Mesothelial cell of epicardium (in vitro differentiated cells): ENCODE data around the gene TBC1D17. TPM values are rescaled to one million over a fixed set of nuclear protein-coding genes. Genes with fewer than 3 reads are reported as not detected.

ENCODE experiments used
- DNase-seq, 2 experiments: peaks; one replicate each; pipeline ENCODE4 v3.0.0; 2021; ENCODE audit warnings: low spot score in 2 of 2; ENCODE audit not compliant: unreplicated experiment in 2 of 2
- H3K27ac Mint-ChIP-seq: 2 replicates; pipeline ENCODE4 v1.8.0; 2021; ENCODE audit warnings: mixed read lengths
- H3K27me3 Mint-ChIP-seq: 2 replicates; pipeline ENCODE4 v1.8.0; 2021; ENCODE audit warnings: low read depth, mixed read lengths
- H3K36me3 Mint-ChIP-seq: 2 replicates; pipeline ENCODE4 v1.8.0; 2021; ENCODE audit warnings: mixed read lengths
- H3K4me1 Mint-ChIP-seq: 2 replicates; pipeline ENCODE4 v1.8.0; 2021; ENCODE audit warnings: mixed read lengths
- H3K4me3 Mint-ChIP-seq: 2 replicates; pipeline ENCODE4 v1.8.0; 2021; ENCODE audit warnings: mild to moderate bottlenecking, moderate library complexity, mixed read lengths
- H3K9me3 Mint-ChIP-seq: 2 replicates; pipeline ENCODE4 v1.8.0; 2021; ENCODE audit warnings: mixed read lengths
- total RNA-seq: library from RNA; stranded (reverse); gene quantifications from 3 replicates; pipeline ENCODE4 v1.2.1, GENCODE V29; 2021
- TF ChIP-seq, protein P1 (sequence below): fragments of 200-600 bp; sonication (generic); IDR thresholded peaks from one replicate; pipeline ENCODE4 v1.5.0; 2021; ENCODE audit warnings: antibody characterized with exemption; ENCODE audit not compliant: unreplicated experiment

The TBC1D17 gene
- total RNA-seq, 1 donor from 2014 or later: 49.7 TPM

DNA sequence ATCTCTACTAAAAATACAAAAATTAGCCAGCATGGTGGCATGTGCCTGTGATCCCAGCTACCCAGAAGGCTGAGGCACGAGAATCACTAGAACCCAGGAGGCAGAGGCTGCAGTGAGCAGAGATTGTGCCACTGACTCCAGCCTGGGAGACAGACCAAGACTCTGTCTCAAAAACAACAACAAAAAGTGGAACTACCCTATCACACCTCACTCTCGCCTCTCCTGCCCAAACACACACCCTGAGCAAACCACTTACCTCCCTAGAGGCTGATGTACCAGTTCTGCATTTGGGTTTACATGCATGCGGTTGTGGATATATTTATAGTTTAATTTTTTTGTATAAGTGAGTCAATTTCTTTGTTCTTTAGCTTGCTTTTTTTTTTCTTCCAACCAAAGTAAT lies 34.2 kb upstream of the TBC1D17 start:
- H3K9me3 Mint-ChIP-seq: no peaks in the 10 kb centered on the region
- no peak overlapping the region for H3K4me3 Mint-ChIP-seq
- H3K36me3 Mint-ChIP-seq: peaks cover 24% of the 10 kb centered on the region
- no peak for DNase-seq
- H3K4me1 Mint-ChIP-seq: no peaks in the 10 kb centered on the region
- TF ChIP-seq, protein P1, sequence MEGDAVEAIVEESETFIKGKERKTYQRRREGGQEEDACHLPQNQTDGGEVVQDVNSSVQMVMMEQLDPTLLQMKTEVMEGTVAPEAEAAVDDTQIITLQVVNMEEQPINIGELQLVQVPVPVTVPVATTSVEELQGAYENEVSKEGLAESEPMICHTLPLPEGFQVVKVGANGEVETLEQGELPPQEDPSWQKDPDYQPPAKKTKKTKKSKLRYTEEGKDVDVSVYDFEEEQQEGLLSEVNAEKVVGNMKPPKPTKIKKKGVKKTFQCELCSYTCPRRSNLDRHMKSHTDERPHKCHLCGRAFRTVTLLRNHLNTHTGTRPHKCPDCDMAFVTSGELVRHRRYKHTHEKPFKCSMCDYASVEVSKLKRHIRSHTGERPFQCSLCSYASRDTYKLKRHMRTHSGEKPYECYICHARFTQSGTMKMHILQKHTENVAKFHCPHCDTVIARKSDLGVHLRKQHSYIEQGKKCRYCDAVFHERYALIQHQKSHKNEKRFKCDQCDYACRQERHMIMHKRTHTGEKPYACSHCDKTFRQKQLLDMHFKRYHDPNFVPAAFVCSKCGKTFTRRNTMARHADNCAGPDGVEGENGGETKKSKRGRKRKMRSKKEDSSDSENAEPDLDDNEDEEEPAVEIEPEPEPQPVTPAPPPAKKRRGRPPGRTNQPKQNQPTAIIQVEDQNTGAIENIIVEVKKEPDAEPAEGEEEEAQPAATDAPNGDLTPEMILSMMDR: no peak
- H3K27ac Mint-ChIP-seq: no peak overlapping the region
- no peaks in the 10 kb centered on the region for H3K27me3 Mint-ChIP-seq

DNA sequence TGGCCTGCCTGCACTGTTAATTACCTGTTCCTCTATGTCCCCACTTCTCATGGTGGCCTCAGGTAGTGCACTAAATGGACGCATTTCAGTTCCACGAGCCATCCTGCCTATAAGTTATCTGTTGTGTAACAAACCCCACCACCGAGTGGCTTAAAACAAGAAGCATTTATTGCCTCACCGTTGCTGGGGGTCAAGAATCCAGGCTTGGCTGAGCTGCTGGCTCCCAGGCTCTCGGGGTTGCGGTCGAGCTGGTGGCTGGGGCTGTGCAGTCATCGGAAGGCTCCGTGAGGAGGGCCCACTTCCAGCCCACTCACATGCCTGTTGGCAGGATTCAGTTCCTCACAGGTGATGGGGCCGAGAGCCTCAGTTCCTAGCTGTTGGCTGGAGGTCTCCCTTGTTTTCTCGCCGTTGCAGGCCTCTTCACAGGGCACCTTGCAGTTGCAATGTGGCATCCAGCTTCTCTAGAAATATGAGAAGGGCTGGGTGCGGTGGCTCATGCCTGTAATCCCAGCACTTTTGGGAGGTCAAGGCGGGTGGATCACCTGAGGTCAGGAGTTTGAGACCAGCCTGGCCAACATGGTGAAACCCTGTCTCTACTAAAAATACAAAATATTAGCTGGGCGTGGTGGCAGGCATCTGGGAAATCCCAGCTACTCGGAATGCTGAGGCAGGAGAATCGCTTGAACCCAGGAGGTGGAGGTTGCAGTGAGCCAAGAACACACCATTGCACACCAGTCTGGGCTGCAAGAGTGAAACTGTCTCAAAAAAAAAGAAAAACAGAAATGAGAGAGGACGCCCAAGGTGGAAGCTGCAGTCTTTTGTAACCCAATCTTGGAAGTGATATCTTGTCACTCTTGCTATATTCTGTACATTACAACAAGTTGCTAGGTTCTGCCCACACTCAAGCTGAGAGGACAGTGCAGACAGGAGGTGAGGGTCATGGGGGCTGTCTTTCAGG lies 33.1 kb upstream of the TBC1D17 start:
- H3K36me3 Mint-ChIP-seq: peaks cover 20% of the 10 kb centered on the region
- TF ChIP-seq, protein P1: no peak

DNA sequence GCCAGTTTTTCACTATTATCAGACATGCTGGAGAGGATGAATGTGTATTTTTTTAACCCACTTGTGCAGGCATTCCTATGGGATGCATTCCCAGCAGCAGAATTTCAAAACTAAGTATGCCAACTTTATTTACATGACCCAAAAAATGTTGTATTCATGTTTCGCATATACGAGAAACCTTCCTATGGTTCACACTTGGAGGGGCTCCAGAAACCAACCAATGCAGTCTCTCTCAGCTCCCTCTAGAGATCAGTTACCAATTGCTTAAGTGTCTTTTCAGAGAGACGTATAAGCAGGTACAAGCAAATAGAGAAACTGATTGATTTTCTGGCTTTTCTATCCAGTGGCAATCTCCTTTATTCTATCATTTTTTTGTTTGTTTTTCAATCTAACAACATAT lies 32.1 kb upstream of the TBC1D17 start:
- no peaks in the 10 kb centered on the region for H3K27me3 Mint-ChIP-seq
- no peak overlapping the region for H3K4me3 Mint-ChIP-seq
- peaks cover 18% of the 10 kb centered on the region for H3K36me3 Mint-ChIP-seq
- no peak overlapping the region for H3K27ac Mint-ChIP-seq
- TF ChIP-seq, protein P1: no peak
- DNase-seq: no peak
- peaks cover 6% of the 10 kb centered on the region for H3K4me1 Mint-ChIP-seq
- H3K9me3 Mint-ChIP-seq: peaks cover 13% of the 10 kb centered on the region

More for the DNA sequence above, 33.1 kb upstream of the TBC1D17 start:
- no peak for DNase-seq
- H3K27me3 Mint-ChIP-seq: no peaks in the 10 kb centered on the region
- no peaks in the 10 kb centered on the region for H3K4me1 Mint-ChIP-seq
- no peak overlapping the region for H3K27ac Mint-ChIP-seq
- H3K9me3 Mint-ChIP-seq: peaks cover 6% of the 10 kb centered on the region
- H3K4me3 Mint-ChIP-seq: no peak overlapping the region

DNA sequence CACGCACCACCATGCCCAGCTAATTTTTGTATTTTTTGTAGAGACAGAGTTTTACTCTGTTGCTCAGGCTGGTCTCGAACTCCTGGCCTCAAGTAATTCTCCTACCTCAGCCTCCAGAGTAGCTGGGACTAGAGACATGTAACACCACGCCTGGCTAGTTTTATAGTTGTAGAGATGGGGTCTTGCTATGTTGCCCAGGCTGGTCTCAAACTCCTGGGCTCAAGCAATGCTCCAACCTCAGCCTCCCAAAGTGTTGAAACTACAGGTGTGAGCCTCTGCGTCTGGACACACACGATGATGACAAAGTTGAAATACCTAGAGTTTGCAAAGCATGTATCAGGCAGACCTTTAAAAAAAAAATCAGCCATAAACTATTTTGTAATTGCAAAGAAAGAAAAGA lies 31.1 kb upstream of the TBC1D17 start:
- H3K27me3 Mint-ChIP-seq: no peaks in the 10 kb centered on the region
- peaks cover 6% of the 10 kb centered on the region for H3K4me1 Mint-ChIP-seq
- TF ChIP-seq, protein P1: no peak
- DNase-seq: no peak
- H3K9me3 Mint-ChIP-seq: peaks cover 13% of the 10 kb centered on the region
- peaks cover 14% of the 10 kb centered on the region for H3K36me3 Mint-ChIP-seq
- no peak overlapping the region for H3K4me3 Mint-ChIP-seq
- H3K27ac Mint-ChIP-seq: no peak overlapping the region

DNA sequence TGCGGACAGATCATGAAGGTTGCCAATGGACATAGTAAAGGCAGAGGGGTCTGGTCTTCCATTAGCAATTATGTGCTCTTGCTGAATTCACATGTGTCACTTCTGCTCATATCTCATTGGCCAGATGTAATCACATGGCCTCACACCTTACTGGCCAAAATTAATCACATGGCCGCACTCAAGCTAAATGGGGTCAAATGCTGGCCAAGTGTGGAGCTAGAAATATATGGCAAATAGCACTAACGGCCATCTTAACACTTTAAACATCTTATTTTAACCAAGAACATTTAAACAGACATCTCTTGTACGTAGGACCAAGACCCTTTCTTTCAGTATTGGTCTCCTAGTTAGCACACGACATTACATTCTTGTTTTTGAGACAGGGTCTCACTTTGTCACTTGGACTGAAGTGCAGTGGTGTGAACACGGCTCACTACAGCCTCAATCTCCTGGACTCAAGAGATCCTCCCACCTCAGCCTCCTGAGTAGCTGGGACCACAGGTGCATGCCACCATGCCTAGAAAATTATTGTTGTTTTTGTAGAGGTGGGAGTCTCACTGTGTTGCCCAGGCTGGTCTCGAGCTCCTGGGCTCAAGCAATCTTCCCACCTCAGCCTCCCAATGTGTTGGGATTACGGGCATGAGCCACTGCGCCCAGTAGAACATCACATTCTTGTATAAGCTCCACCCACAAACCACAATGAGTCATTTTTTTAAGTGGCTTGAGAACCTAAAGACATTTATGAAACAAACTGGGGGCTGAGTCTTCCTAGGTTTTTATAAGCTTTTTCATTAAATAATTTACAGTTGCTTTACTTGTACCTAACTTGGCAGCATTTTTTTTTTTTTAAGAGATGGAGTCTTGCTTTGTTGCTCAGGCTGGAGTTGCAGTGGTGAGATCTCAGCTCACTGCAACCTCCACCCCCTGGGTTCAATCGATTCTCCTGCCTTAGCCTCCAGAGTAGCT lies 29.5 kb upstream of the TBC1D17 start:
- Mint-ChIP-seq H3K4me3 (no peak overlapping the region), H3K9me3 (peaks cover 13% of the 10 kb centered on the region), H3K27me3 (no peaks in the 10 kb centered on the region), H3K36me3 (peaks cover 14% of the 10 kb centered on the region), H3K27ac (no peak overlapping the region), H3K4me1 (peaks cover 18% of the 10 kb centered on the region)
- DNase-seq: no peak
- TF ChIP-seq, protein P1: no peak
